Progenitor cell of endocrine pancreas (in vitro differentiated cells): ENCODE results near the gene ITPRID1. TPM values are rescaled to one million over a fixed set of nuclear protein-coding genes. Genes with fewer than 3 reads are reported as not detected.

Source experiments
- DNase-seq: peaks from one replicate; pipeline ENCODE4 v3.0.0; 2021; ENCODE audit warnings: low spot score; ENCODE audit not compliant: unreplicated experiment
- H3K27ac Mint-ChIP-seq: 2 replicates; pipeline ENCODE4 v1.8.0; 2021; ENCODE audit warnings: mild to moderate bottlenecking, moderate library complexity, mixed read lengths
- H3K27me3 Mint-ChIP-seq: 2 replicates; pipeline ENCODE4 v1.8.0; 2021; ENCODE audit warnings: mixed read lengths
- H3K36me3 Mint-ChIP-seq: 2 replicates; pipeline ENCODE4 v1.8.0; 2022; ENCODE audit warnings: mixed read lengths; ENCODE audit not compliant: insufficient read depth
- H3K4me1 Mint-ChIP-seq: 2 replicates; pipeline ENCODE4 v1.8.0; 2021; ENCODE audit warnings: low read depth, mixed read lengths
- H3K4me3 Mint-ChIP-seq: 2 replicates; pipeline ENCODE4 v1.8.0; 2021; ENCODE audit warnings: low read depth, mild to moderate bottlenecking, moderate library complexity, mixed read lengths
- H3K9me3 Mint-ChIP-seq: 2 replicates; pipeline ENCODE4 v1.8.0; 2021; ENCODE audit warnings: low read depth, mixed read lengths
- CTCF ChIP-seq: fragments of 200-600 bp; sonication (generic); IDR thresholded peaks from one replicate; pipeline ENCODE4 v1.5.0; 2021; ENCODE audit warnings: antibody characterized with exemption, mild to moderate bottlenecking; ENCODE audit not compliant: unreplicated experiment
- total RNA-seq: library from RNA; stranded (reverse); gene quantifications from 2 replicates; pipeline ENCODE4 v1.2.1, GENCODE V29; 2021

The ITPRID1 gene
- total RNA-seq, 1 donor from 2014 or later = 3.9 TPM

- Mint-ChIP-seq H3K4me3 (no peak overlapping the region), H3K36me3 (no peaks in the 10 kb centered on the region), H3K27me3 (peaks cover 39% of the 10 kb centered on the region), H3K4me1 (peaks cover 7% of the 10 kb centered on the region), H3K27ac (no peak overlapping the region), H3K9me3 (no peaks in the 10 kb centered on the region)
- TF ChIP-seq CTCF = no peak
- no peak for DNase-seq
Observed at GRCh38 chr7:31688996-31689395, 175.1 kb downstream of the ITPRID1 start.

GRCh38 chr7:31690935-31691334, 177.0 kb downstream of the ITPRID1 start:
- Mint-ChIP-seq H3K36me3 (no peaks in the 10 kb centered on the region), H3K4me3 (no peak overlapping the region), H3K27ac (no peak overlapping the region), H3K9me3 (no peaks in the 10 kb centered on the region), H3K27me3 (peaks cover 42% of the 10 kb centered on the region), H3K4me1 (peaks cover 7% of the 10 kb centered on the region)
- no peak for TF ChIP-seq CTCF
- no peak for DNase-seq

- Mint-ChIP-seq H3K4me3 (no peak overlapping the region), H3K4me1 (peaks cover 7% of the 10 kb centered on the region), H3K36me3 (no peaks in the 10 kb centered on the region), H3K27me3 (peaks cover 32% of the 10 kb centered on the region), H3K9me3 (no peaks in the 10 kb centered on the region), H3K27ac (no peak overlapping the region)
- no peak for TF ChIP-seq CTCF
- DNase-seq = no peak
Observed at GRCh38 chr7:31692451-31692850, 178.6 kb downstream of the ITPRID1 start.

- H3K27me3 Mint-ChIP-seq = peaks cover 32% of the 10 kb centered on the region
- no peaks in the 10 kb centered on the region for H3K36me3 Mint-ChIP-seq
- H3K9me3 Mint-ChIP-seq = no peaks in the 10 kb centered on the region
- no peak overlapping the region for H3K27ac Mint-ChIP-seq
- no peak for TF ChIP-seq CTCF
- H3K4me3 Mint-ChIP-seq = no peak overlapping the region
- H3K4me1 Mint-ChIP-seq = peaks cover 7% of the 10 kb centered on the region
- DNase-seq = no peak
Observed at GRCh38 chr7:31692871-31693270, 179.0 kb downstream of the ITPRID1 start.

- TF ChIP-seq CTCF = no peak
- H3K9me3 Mint-ChIP-seq = no peaks in the 10 kb centered on the region
- no peak overlapping the region for H3K27ac Mint-ChIP-seq
- no peak for DNase-seq
- H3K4me1 Mint-ChIP-seq = peaks cover 7% of the 10 kb centered on the region
- H3K36me3 Mint-ChIP-seq = no peaks in the 10 kb centered on the region
- H3K4me3 Mint-ChIP-seq = no peak overlapping the region
- H3K27me3 Mint-ChIP-seq = peaks cover 18% of the 10 kb centered on the region
Observed at GRCh38 chr7:31695859-31696614, 182.1 kb downstream of the ITPRID1 start.
